GM18873 (cell line): ENCODE measurements around the gene NUDT1.
"Not testable (repeated sequence)": the region's sequence is repeated elsewhere in the genome, so short reads cannot be mapped to it uniquely, and the experiment has no call there.

Experiments
- ATAC-seq: cut with Tn5 transposase; IDR thresholded peaks from one replicate; pipeline ENCODE4 v1.9.1; 2021; ENCODE audit warnings: mild to moderate bottlenecking, moderate library complexity, moderate number of reproducible peaks; ENCODE audit not compliant: unreplicated experiment, low FRiP score

NUDT1 gene

GRCh38 chr7:2261611-2262010 is 19.6 kb downstream of the NUDT1 start:
- ATAC-seq, result no peak

- no peak for ATAC-seq
Observed at GRCh38 chr7:2263176-2263575, 21.1 kb downstream of the NUDT1 start.

- no peak for ATAC-seq
Observed at GRCh38 chr7:2264158-2264557, 22.1 kb downstream of the NUDT1 start.

- ATAC-seq, result no peak
Observed at GRCh38 chr7:2266911-2267310, 24.9 kb downstream of the NUDT1 start.

- not testable (repeated sequence) for ATAC-seq
Observed at GRCh38 chr7:2269089-2269990, 27.3 kb downstream of the NUDT1 start.

- no peak for ATAC-seq
Observed at GRCh38 chr7:2269991-2270460, 28.0 kb downstream of the NUDT1 start.

- no peak for ATAC-seq
Observed at GRCh38 chr7:2270495-2270894, 28.5 kb downstream of the NUDT1 start.

GRCh38 chr7:2271273-2272026 is 29.4 kb downstream of the NUDT1 start:
- no peak for ATAC-seq

- ATAC-seq, result no peak
Observed at GRCh38 chr7:2272031-2272430, 30.0 kb downstream of the NUDT1 start.

GRCh38 chr7:2273866-2274265 is 31.8 kb downstream of the NUDT1 start:
- no peak for ATAC-seq

- no peak for ATAC-seq
Observed at GRCh38 chr7:2274666-2275065, 32.6 kb downstream of the NUDT1 start.

- ATAC-seq, result no peak
Observed at GRCh38 chr7:2275101-2275500, 33.1 kb downstream of the NUDT1 start.

- no peak for ATAC-seq
Observed at GRCh38 chr7:2276107-2276506, 34.1 kb downstream of the NUDT1 start.

- ATAC-seq, result no peak
Observed at GRCh38 chr7:2278026-2278425, 36.0 kb downstream of the NUDT1 start.

GRCh38 chr7:2279896-2280295 is 37.9 kb downstream of the NUDT1 start:
- no peak for ATAC-seq

GRCh38 chr7:2280424-2280823 is 38.4 kb downstream of the NUDT1 start:
- ATAC-seq, result no peak

GRCh38 chr7:2281541-2281940 is 39.5 kb downstream of the NUDT1 start:
- no peak for ATAC-seq

GRCh38 chr7:2282185-2282751 is 40.2 kb downstream of the NUDT1 start:
- no peak for ATAC-seq

GRCh38 chr7:2283074-2283473 is 41.0 kb downstream of the NUDT1 start:
- no peak for ATAC-seq

GRCh38 chr7:2287745-2288144 is 45.7 kb downstream of the NUDT1 start:
- no peak for ATAC-seq

GRCh38 chr7:2288503-2288902 is 46.5 kb downstream of the NUDT1 start:
- no peak for ATAC-seq
